Activated T-cell treated with anti-CD3 and anti-CD28 coated beads, Interleukin-2, amount 50 U/mL, for 48 hours (primary cell): ENCODE results near the gene IL27RA.

Experiments
- DNase-seq, 2 experiments: peaks; one replicate each; pipeline ENCODE4 v3.0.0-alpha.2; 2020

The IL27RA gene

DNA sequence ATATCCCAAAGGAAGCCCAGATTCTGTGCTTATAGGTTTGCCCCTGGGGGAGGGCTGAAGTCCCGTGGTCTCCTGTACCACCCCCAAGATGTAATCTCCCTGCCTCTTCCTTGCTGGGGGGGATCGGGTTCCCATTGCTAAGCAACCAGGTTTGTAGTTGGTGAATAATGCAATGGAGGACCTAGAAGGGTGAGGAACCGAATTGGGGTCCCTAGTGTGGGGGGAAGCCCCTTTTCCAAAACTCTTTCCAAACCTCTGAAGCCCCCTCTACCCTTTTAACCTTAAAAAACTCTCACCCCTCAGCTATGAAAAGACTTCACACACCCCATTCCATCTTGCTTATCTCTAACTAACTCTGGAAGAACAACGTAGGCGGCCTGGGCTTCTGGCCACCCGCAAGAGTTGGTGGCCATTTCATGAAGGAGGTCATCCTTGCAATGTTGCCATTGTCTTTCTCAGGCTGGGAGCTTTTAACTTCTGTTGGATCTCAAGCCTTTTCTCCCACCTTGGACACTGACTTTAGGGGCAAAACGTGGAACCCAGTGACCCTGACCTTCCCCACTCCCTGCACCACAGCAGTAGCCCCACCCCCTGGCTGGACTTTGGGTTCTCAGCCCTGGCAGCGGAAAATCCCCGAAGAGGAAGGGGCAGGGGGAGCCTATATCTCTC is 29.7 kb downstream of the IL27RA start:
- no peak for DNase-seq

DNA sequence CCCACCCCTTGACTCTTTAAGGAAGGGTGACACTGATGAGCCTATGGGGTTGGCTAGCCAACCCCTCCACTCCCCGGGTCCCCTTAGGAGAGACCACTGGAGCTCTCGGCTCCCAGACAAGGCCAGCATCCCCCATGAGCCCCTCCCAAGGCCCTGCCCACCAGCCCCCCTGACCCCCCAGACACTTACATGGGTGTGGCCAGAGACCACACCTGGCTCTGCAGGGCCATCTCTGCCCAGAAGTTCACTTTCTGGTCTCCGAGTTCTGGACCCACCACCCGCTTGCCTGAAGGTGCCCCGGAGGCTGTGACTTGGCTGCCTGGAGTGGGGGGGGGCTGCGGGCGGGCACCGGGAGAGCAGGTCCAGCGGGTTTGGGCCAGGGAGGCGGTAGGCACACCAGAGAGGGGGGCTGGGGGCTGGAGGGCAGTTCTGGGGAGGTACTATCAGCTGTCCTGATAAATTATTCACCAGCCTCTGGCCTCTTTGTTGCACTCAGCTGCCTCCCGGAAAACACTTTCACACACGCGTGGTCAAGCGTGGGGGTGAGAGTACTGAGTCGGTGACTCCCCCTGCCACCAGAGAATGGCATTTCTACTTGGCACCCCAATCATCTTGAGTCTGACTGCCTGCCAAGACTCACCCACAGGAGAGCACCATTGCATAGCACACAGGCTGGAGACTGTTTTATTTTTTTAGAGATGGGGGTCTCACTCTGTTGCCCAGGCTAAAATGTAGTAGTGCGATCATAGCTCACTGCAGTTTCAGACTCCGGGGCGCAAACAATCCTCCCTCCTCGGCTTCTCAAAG is 30.4 kb downstream of the IL27RA start, which contains the start of gene PALM3:
PALM3 (minus strand) TSS at position 326 of the 807 bp plus-strand sequence; CDS start at position 230, 96 bp downstream.
- DNase-seq: no peak

DNA sequence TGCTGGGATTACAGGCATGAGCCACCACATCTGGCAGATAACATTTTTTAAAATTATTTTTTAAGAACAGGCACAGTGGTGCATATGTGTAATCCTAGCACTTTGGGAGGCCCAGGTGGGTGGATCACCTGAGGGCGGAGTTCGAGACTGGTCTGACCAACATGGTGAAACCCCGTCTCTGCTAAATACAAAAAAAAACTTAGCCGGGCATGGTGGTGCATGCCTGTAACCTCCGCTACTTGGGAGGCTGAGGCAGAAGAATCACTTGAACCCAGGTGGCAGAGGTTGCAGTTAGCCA is 30.9 kb downstream of the IL27RA start:
- no peak for DNase-seq

DNA sequence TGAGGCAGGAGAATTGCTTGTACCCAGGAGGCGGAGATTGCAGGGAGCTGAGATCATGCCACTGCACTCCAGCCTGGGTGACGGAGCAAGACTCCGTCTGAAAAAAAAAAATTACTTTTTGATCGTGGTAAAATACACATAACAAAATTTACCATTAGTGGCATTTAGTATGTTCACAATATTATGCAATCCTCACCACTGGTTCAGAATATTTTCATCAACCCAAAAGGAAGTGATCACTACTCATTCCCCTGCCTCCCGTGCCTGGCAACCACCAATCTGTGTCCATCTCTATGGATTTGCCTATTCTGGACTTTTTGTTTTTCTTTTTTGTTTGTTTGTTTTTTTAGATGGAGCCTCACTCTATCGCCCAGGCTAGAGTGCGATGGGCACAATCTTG is 31.5 kb downstream of the IL27RA start:
- DNase-seq: no peak

DNA sequence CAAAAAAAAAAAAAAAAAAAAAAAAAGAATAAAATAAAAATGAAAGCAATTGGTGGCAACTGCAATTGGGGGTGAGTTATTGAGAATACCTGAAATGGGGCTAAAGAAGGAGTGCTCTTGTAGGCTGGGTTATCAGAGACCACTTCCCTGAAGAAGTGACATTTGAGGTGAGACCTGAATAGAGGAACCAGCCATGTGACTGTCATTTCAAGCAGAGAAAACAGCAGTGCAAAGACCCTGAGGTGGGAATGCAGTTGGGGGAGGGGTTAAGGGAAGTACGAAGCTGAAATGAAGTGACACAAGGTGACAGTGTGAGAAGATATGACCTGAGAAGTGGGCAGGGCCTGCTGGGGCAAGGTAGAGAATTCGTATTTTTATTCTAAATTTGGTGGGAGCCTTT is 34.6 kb downstream of the IL27RA start:
- no peak for DNase-seq

DNA sequence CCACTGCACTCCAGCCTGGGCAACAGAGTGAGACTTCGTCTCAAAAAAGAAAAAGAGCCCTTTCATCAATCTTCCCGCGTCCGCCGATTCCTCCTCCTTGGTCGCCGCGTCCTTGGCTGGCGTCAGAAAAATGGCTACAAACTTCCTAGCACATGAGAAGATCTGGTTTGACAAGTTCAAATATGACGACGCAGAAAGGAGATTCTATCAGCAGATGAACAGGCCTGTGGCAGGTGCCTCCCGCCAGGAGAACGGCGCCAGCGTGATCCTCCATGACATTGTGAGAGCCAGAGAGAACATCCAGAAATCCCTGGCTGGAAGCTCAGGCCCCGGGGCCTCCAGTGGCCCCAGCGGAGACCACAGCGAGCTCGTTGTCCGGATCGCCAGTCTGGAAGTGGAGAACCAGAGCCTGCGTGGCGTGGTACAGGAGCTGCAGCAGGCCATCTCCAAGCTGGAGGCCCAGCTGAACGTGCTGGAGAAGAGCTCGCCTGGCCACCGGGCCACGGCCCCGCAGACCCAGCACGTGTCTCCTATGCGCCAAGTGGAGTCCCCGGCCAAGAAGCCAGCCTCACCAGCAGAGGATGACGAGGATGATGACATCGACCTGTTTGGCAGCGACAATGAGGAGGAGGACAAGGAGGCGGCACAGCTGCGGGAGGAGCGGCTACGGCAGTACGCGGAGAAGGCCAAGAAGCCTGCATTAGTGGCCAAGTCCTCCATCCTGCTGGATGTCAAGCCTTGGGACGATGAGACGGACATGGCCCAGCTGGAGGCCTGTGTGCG is 38.9 kb downstream of the IL27RA start:
- DNase-seq: no peak

DNA sequence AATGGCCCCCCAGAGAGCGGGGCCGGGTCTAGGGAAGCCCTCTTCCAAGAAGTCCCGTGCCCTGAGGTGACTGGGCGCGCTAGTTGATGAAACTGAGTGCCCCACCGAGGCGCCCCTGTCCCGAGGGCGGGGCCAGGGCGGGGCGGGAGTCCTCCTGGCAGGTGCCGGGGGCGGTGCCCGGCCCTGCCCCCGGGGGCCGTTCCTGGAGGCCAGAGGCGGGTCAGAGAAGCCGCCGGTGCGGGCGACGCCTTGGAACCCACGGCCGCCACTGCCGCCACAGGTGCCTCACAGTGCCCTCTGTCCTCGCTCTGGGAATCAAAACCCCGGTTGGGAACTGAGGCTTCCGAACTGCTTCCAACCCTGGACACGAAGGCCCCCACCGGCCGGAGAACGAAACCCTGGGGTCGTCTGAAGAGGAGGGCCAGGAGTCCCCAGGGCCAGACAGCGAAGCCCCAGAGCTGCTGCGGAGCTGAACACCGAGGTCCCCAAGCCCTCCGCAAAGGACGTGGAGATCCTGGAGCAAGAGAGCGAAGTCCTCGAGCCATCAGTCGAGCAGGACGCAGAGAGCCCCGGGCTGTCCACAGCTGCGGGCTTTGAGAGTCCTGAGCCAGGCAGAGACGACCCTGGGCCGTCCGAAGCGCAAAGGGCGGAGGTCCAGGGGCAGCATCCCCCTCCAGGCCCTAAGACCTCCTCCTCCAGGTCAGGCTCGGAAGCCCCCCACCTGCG is 41.1 kb downstream of the IL27RA start, which contains the start of gene MISP3:
MISP3 (plus strand) TSS at position 252 of the 726 bp plus-strand sequence. CDS start 524 bp downstream, outside the sequence.
- peak; percentile 66 to 73 for DNase-seq

DNA sequence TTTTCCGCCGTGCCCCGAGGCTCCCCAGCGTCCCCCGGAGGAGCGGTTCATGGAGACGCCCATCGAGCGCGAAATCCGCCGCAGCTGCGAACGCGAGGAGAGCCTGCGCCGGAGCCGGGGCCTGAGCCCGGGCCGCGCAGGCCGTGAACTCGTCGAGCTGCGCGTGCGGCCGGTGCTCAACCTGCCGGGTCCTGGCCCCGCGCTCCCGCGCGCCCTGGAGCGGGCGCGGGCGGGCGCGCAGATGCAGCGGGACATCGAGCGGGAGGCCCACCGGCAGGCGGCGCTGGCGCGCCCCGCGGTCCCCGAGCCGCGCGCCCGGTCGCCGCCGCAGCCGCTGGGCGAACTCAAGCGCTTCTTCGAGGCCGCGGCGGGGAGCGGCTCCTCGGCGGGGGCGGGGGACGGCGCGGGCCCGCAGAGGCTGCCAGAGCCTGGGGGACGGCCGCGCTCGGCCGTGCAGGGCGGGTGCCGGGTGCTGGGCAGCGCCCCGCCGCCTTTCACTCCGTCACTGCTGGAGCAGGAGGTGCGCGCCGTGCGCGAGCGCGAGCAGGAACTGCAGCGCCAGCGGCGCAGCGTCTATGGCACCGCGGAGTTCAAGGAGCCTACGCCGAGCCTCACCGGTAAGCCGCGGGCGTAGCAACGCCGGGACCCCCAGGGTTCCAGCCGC is 41.8 kb downstream of the IL27RA start:
- DNase-seq: peak; percentile 82 to 88

DNA sequence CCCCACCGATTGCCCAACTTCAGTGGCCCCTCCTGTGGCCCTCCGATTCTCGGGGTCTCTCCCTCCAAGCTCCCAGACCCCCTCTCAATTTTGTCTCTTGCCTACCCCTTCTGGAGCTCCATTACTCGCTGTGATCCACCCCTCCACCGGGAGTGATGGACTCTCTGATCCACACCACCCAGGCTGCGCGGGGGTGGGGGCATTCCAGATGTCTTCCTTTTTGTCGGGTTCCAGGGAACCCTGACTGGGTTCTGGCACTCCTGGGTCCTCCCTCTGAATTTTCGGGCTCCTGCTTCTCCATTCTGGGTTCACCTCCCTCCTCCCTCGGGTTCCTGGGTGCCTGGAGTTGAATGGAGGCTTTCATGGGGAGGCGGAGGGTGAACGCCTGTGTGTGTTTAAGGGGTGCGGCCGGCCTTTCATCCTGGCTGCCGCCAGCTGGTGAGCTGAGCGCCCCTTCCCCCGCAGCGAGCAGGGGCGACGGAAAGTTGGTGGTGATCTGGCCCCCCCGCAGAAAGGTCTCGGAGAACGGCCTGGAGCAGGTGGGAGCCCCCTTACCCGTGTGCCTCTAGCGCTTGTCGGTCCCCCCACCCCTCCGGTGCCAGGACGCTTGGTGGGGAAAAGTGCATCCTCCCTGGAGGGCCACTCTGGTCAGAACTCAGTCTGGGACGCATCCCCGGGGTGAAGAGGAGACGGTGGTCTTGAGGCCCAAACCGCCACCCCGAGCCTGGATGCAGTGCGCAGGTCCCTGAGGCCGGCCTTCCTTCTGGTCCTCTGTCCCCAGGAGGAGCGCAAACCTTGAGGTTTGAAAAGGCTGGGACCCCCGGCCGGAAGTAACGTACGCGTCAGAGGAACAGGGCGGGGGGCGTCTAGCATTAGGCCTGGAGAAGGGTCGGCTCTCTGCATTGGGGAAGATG is 42.6 kb downstream of the IL27RA start:
- peak; percentile 74 for DNase-seq

DNA sequence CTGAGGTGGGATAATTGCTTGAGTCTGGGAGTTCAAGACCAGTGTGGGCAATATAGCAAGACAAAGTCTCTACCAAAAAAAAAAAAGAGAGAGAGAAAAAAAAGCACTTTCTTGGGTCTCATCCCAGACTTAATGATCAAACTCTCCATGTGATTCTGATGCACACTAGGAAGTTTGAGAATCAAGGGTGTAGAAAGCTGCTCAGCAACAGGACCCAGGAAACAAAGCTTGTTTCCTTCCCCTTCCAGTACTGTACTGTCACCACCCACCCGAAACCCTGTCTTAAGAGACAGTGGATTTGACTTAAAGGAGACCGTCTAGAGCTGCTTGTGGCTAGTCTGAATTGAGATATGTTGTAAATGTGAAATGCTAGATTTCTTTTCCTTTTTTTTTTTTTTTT is 46.8 kb downstream of the IL27RA start:
- no peak for DNase-seq

DNA sequence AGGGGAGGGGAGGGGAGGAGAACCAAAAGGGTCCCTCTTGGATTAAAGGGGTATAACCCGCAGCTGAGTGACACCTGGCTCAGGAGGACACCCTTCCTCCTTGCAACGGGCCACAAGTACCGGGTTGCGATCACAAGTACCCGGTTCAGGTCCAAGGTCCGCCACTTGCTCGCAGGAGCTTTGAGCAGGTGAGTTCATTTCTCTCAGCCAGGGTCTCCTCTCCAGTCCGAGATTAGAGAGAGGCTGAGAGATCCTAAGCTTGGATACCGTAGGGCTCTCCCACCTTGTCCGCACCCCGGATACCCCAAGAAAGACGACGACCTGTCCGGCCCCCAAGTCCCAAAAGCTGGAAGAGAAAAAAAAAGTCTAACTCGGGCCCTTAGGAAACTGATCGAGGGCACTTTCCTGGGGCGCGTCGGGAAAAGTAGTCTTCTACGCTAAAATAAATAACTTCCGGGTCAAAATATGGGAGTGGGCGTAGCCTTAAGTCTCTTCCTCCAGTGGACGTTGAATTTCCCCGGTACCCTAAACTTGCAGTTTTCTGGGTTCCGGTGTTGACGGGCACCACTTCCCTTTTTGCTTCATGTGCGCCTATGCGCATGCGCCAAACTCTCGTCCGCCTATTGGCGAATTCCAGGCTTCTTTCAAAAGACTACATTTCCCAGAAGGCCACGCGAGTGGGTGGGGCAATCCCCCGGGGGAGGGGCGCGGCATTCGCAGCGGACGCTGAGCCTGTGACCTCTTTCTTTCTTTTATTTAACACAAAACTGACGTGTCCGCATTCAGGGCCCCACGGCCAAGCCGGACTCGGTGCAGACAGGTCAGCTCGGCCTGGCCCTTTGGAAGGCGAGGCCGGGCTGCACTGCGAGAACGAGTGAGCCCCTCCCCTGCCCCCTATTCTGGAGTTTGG is 49.6 kb downstream of the IL27RA start:
- peak; percentile 99 for DNase-seq

DNA sequence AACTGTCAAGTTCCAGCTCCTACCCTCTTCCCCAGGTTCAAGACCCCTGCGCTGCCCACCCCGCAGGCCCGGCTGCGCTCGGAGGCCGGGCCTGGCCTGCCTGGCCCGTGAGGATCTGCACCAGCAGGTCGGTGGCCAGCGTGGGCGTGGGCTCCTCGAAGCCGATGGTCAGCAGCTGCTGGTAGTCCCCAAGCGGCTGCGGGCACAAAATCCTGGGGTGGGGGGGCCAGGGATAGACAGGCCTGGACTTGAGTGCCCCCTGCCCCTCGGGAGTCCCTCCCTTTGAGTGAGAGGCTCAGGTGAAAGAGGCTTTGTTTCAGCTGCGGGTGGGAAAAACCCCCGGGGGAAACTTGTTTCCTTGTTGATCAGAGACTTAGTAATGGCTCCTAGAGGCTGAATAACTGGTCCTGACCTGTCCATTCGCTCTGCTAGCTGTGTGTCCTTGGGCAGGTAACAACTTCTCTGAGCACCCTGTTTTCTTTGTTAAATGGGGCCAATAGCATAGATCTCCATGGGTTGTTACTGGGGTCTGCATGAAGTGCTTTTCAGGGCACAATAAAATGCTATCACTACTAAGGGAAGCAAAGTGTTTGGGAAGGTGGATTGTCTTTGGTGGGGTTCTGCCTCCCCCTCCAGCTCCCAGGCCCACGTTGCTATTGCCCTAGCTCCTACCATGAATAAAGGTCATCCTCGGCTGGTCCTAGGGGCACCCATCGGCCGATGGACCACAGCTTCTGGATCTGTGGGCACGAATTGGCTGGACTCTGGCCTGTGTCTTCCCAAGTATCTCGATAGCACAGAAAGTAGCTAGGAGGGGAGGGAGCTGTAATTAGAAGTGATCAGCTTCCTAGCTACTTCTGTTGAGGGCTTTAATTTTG is 50.5 kb downstream of the IL27RA start:
- peak; percentile 38 to 50 for DNase-seq

DNA sequence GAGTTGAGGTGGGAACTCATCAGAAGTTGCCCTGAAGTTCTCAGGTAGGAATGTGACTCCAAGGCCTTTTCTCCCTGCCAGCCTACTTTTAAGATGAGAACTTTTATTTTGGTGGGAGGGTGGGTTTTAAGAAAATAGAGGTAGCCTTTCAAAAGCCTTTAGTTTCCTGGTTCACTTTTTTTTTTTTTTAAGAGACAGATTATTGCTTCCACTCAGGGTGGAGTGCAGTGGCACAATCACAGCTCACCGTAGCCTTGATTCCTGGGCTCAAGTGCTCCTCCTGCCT is 51.1 kb downstream of the IL27RA start:
- no peak for DNase-seq

DNA sequence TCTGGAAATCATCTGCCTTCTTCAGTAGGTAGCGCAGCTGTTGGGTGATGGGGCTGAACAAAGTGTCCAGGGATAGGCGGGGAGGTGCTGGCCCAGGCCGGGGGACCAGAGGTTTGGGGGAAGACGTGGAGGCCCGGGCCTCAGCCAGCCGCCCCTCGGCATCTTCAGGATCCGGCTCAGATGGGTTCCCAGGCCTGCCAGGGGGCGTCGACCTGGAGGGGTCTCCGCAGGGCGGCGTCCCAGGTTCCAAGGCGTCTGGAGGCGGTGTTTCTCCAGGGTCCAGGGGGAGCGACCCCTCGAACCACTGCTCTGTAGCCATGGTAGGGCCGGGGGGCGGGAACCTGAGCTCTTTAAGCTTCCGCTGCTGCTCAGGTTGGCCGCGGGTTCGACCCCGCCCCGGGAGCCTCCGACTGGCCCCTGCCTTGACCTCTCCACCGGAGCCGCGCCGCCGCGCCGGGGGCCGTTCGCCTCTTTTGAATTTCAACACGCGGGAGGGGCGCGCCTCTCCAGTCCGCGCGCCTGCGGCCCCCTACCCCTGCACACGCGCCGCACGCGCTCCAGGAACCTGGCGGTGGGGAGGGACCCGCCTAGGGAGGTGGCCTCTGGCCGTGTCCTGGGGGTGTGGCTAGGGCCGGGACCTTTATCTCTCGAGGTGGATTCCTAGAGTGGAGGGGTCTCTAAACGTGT is 53.9 kb downstream of the IL27RA start, which contains the start of gene C19orf67:
C19orf67 (minus strand) TSS at position 475 of the 687 bp plus-strand sequence; CDS start at position 319, 156 bp downstream.
- no peak for DNase-seq

DNA sequence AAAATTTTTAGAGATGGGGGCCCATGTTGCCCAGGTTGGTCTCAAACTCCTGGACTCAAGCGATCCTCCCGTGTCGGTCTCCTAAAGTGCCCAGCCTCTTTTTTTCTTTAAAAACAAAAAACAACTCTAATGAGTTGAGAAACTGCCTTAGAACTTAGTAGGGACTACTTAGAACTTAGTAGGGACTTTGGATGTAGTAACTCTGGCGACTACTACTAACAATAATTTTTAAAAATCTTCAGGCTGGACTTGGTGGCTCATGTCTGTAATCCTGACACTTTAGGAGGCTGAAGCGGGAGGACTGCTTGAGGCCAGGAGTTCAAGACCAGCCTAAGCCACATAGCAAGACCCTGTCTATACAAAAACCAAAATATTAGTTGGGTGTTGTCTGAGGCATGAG is 54.5 kb downstream of the IL27RA start:
- DNase-seq: no peak

DNA sequence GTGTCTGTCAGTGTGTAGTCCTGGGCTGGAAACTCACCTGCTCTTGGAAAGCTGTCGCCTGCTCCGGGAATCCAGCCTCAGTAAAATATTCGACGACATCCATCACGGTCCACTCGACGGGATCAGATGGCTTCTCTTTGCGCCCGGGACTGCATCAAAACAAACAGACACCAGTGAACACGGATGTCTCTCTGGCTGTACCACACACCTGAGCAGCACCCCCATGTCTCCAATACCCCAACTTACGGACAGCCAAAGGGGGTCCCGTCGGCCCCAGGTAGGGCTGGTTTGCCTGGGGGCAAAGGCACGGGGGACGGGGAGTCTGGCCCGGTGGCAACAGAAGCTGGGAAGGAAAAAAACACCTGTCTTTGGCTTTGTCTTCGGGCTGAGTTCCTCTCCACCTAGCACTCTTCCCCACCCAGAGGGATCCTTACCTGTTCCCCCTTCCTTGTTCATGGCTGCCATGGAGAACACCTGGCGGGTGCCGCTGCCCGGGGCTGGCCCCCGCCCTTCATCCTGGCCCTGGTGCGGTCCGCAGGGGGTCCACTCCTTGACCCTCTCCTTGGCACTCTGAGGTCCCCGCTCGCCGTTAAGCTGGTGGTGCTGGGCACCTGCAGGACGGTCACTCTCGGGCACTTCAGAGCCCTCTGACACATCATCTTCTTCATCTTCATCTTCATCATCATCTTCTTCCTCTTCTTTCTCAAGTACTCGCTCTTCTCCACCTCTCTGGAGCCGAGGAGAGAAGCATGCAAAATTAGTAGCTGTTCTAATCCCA is 57.3 kb downstream of the IL27RA start:
- no peak for DNase-seq

DNA sequence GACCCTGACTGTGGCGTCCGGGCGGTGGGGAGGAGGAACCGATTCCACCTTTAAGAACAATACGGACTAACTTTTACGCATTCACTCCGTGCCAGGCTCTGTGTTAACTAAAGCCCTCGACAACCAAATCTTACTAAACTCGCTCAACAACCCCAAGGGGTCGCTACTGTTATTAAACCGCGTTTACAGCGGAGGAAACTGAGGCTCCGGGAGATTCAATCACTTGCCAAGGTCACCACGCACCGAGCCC is 57.8 kb downstream of the IL27RA start:
- no peak for DNase-seq
